Measurements from ENCODE around the gene SBK1.

GRCh38 chr16:28263305-28263704 lies 29.0 kb upstream of the SBK1 start:
- TF ChIP-seq, protein P1, sequence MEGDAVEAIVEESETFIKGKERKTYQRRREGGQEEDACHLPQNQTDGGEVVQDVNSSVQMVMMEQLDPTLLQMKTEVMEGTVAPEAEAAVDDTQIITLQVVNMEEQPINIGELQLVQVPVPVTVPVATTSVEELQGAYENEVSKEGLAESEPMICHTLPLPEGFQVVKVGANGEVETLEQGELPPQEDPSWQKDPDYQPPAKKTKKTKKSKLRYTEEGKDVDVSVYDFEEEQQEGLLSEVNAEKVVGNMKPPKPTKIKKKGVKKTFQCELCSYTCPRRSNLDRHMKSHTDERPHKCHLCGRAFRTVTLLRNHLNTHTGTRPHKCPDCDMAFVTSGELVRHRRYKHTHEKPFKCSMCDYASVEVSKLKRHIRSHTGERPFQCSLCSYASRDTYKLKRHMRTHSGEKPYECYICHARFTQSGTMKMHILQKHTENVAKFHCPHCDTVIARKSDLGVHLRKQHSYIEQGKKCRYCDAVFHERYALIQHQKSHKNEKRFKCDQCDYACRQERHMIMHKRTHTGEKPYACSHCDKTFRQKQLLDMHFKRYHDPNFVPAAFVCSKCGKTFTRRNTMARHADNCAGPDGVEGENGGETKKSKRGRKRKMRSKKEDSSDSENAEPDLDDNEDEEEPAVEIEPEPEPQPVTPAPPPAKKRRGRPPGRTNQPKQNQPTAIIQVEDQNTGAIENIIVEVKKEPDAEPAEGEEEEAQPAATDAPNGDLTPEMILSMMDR (conservative IDR thresholded peaks at IDR 0.05; ENCODE audit: low read length) = no peak
- TF ChIP-seq EZH2phosphoT487 (IDR thresholded peaks at IDR 0.05; ENCODE audit: borderline replicate concordance) = no peak
